ENCODE measurements around the gene RASL11B.

- TF ChIP-seq CTCF (IDR thresholded peaks at IDR 0.05) (no peak), ZFX (IDR thresholded peaks at IDR 0.05; ENCODE audit: borderline replicate concordance) (no peak)
Measured at GRCh38 chr4:52873861-52874343, 11.8 kb downstream of the RASL11B start.
